Panc1 (cell line): ENCODE data around the gene ARHGAP8. TPM values are rescaled to one million over a fixed set of nuclear protein-coding genes. Genes with fewer than 3 reads are reported as not detected.

Experiments
- ATAC-seq: fragments of 200-7000 bp; cut with Tn5 transposase; 2 replicates; pipeline ENCODE4 v1.9.1; 2020; ENCODE audit warnings: mild to moderate bottlenecking, moderate library complexity
- BruUV-seq: library from RNA; stranded (reverse); fragments of 400-500 nt; replicated peaks from 2 replicates; lab custom pipeline; 2021; lab: Mats Ljungman, UMichigan
- CTCF ChIA-PET: fragments of 300-600 bp; sonication (Branson Sonifier 250); formaldehyde crosslinking; loops from one replicate; lab custom pipeline; 2022; ENCODE audit warnings: antibody characterized with exemption; lab: Charles Lee
- POLR2A ChIA-PET: fragments of 300-600 bp; sonication (Branson Sonifier 250); formaldehyde crosslinking; loops from one replicate; lab custom pipeline; 2022; ENCODE audit warnings: antibody characterized with exemption; lab: Charles Lee
- DNase-seq: peaks from one replicate; pipeline ENCODE4 v3.0.0-alpha.2; 2010; ENCODE audit warnings: low read depth, low spot score
- H3K27ac ChIP-seq: 2 replicates; pipeline ENCODE4 v1.5.1; 2011; ENCODE audit warnings: mild to moderate bottlenecking, low read length, inconsistent platforms
- H3K27me3 ChIP-seq: fragments of 200-500 bp; sonication (Bioruptor generic); 2 replicates; pipeline ENCODE4 v1.6.0; 2014; ENCODE audit warnings: low read length, inconsistent platforms; ENCODE audit not compliant: control insufficient read depth, insufficient read depth
- H3K36me3 ChIP-seq: fragments of 200-500 bp; sonication (Bioruptor generic); 2 replicates; pipeline ENCODE4 v1.5.1; 2014; ENCODE audit warnings: inconsistent platforms, mild to moderate bottlenecking, low read length, moderate library complexity; ENCODE audit not compliant: control insufficient read depth, insufficient read depth
- H3K4me1 ChIP-seq: 2 replicates; pipeline ENCODE4 v1.5.1; 2011; ENCODE audit warnings: inconsistent platforms, mild to moderate bottlenecking, low read length, moderate library complexity; ENCODE audit not compliant: control insufficient read depth, insufficient read depth
- H3K4me3 ChIP-seq, 2 experiments: 2 replicates each; pipeline ENCODE4 v1.5.1; 2011 to 2012; ENCODE audit warnings: low read depth in 2 of 2, low read length in 2 of 2, mild to moderate bottlenecking in 2 of 2, inconsistent platforms in 1 of 2, moderate library complexity in 1 of 2
- H3K9me3 ChIP-seq: fragments of 200-500 bp; sonication (Bioruptor generic); 2 replicates; pipeline ENCODE4 v1.5.1; 2014; ENCODE audit warnings: low read depth, mild to moderate bottlenecking, inconsistent platforms, low read length, moderate library complexity; ENCODE audit not compliant: control insufficient read depth, insufficient read depth
- POLR2AphosphoS5 ChIP-seq: IDR thresholded peaks from 2 replicates; pipeline ENCODE4 v1.6.1; 2012; ENCODE audit warnings: mild to moderate bottlenecking, low read depth, low read length, moderate library complexity
- REST ChIP-seq, 2 experiments: IDR thresholded peaks; 2 replicates each; pipeline ENCODE4 v1.6.1; 2011 to 2012; ENCODE audit warnings: low read depth in 2 of 2, control low read depth in 1 of 2, low read length in 1 of 2, mild to moderate bottlenecking in 1 of 2, moderate library complexity in 1 of 2; ENCODE audit not compliant: insufficient read depth in 1 of 2
- SIN3A ChIP-seq: IDR thresholded peaks from 2 replicates; pipeline ENCODE4 v1.6.1; 2012; ENCODE audit warnings: low read depth, mild to moderate bottlenecking, low read length, moderate library complexity, borderline replicate concordance; ENCODE audit not compliant: insufficient read depth
- TCF7L2 ChIP-seq: IDR thresholded peaks from 2 replicates; pipeline ENCODE4 v1.6.1; 2011; ENCODE audit warnings: mild to moderate bottlenecking, low read depth, low read length, inconsistent platforms
- in situ Hi-C: cut with HindIII; loops from 2 replicates; pipeline ENCODE4 v1.10.0; 2016; ENCODE audit warnings: low sequenced_read_pairs, low pct_unique_long_range_greater_than_20kb
- intact Hi-C: fragments of 100-400 bp; cut with micrococcal nuclease; formaldehyde crosslinking; loops from one replicate; pipeline ENCODE4 v1.10.0; 2022; ENCODE audit not compliant: unreplicated experiment
- total RNA-seq: library from RNA; stranded (reverse); gene quantifications from one replicate; pipeline ENCODE4 v1.2.1, GENCODE V29; 2021; ENCODE audit not compliant: unreplicated experiment
- TF ChIP-seq, protein P1 (sequence below): fragments of 450-650 bp; IDR thresholded peaks from 2 replicates; pipeline ENCODE4 v1.5.1; 2017; ENCODE audit warnings: mild to moderate bottlenecking

The ARHGAP8 gene
- total RNA-seq, 1 experiment from 2014 or later, result 9.2 TPM

DNA sequence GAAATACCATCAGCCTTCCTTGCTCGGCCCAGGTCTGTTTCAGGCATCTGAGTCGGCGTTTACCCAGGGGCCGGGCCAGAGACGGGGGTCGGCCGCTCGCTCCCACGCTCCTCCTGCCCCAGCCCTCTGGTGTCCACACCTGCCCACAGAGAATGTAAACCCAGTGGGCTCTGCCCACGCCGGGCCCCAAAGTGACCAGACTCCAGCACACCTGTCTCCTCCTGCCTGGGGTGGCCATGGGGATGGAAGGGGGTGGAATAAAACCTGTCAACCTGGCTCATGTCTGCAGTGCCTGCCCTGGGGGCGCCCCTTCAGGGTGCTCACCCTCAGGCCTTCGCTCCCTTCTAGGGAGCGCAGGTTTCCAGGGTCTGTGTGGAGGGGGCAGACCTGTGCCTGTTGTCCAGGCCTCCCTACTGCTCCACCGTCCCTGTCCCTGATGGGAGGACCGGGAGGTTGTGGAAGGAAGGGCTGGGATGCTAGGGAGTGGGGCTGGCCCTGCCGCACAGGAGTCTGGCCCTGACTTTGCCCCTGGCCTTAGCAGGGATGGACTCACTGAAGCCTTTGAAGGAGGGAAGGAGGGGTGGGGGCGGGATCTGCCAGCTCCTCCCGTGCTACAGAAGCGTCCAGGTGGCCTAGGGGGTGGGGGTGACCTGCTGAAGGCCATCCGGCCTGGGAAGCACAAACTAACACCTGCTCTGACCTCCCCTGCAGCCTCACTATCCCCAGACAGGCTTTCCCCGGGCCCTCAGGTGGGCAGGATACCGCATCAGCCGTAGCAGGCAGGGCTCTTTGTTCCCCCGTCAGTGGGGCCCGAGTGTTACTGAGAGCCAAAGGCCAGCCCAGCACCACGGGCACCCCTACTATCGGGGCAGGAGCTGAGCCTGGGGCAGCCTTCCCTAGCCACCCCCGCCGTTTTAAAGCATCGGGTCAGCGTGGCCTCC is 14.7 kb upstream of the ARHGAP8 start:
- ChIA-PET CTCF (no interaction called here), POLR2A (no interaction called here)
- no peak for TF ChIP-seq TCF7L2
- no peak for TF ChIP-seq POLR2AphosphoS5
- TF ChIP-seq SIN3A, result no peak
- TF ChIP-seq REST (IDR thresholded peaks at IDR 0.05; ENCODE audit: insufficient read depth in 1 of 2, low read depth in 2 of 2, low read length in 1 of 2), result no peak
- TF ChIP-seq, protein P1, sequence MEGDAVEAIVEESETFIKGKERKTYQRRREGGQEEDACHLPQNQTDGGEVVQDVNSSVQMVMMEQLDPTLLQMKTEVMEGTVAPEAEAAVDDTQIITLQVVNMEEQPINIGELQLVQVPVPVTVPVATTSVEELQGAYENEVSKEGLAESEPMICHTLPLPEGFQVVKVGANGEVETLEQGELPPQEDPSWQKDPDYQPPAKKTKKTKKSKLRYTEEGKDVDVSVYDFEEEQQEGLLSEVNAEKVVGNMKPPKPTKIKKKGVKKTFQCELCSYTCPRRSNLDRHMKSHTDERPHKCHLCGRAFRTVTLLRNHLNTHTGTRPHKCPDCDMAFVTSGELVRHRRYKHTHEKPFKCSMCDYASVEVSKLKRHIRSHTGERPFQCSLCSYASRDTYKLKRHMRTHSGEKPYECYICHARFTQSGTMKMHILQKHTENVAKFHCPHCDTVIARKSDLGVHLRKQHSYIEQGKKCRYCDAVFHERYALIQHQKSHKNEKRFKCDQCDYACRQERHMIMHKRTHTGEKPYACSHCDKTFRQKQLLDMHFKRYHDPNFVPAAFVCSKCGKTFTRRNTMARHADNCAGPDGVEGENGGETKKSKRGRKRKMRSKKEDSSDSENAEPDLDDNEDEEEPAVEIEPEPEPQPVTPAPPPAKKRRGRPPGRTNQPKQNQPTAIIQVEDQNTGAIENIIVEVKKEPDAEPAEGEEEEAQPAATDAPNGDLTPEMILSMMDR, result no peak
- Histone ChIP-seq H3K9me3 (no peaks in the 10 kb centered on the region), H3K36me3 (no peaks in the 10 kb centered on the region), H3K4me3 (no peak overlapping the region), H3K27ac (no peak overlapping the region), H3K4me1 (no peaks in the 10 kb centered on the region), H3K27me3 (no peaks in the 10 kb centered on the region)
- BruUV-seq, result no TSS peak
- no peak for ATAC-seq
- intact Hi-C loops (loop anchor here (5.0 kb wide), 1 partner anchor 40 kb away; no protein-coding TSS in a partner anchor), in situ Hi-C loops (no loop called here)
- no peak for DNase-seq

- in situ Hi-C loops, result no loop called here
- no peaks in the 10 kb centered on the region for H3K36me3 ChIP-seq
- H3K27ac ChIP-seq, result no peak overlapping the region
Measured at GRCh38 chr22:44738347-44738715, 14.0 kb upstream of the ARHGAP8 start.

More at GRCh38 chr22:44738347-44738715, 14.0 kb upstream of the ARHGAP8 start:
- Histone ChIP-seq H3K4me1 (no peaks in the 10 kb centered on the region), H3K9me3 (no peaks in the 10 kb centered on the region), H3K27me3 (no peaks in the 10 kb centered on the region), H3K4me3 (no peak overlapping the region)
- TF ChIP-seq TCF7L2 (no peak), POLR2AphosphoS5 (no peak), SIN3A (no peak), REST (IDR thresholded peaks at IDR 0.05; ENCODE audit: insufficient read depth in 1 of 2, low read depth in 2 of 2, low read length in 1 of 2) (no peak)
- TF ChIP-seq, protein P1, result no peak
- ChIA-PET CTCF (no interaction called here), POLR2A (no interaction called here)
- no peak for DNase-seq
- intact Hi-C loops, result loop anchor here (5.0 kb wide), 1 partner anchor 41 kb away; no protein-coding TSS in a partner anchor
- no peak for ATAC-seq
- no TSS peak for BruUV-seq
